CD4-positive, alpha-beta T cell (primary cell): ENCODE results near the gene USP25. TPM values are rescaled to one million over a fixed set of nuclear protein-coding genes. Genes with fewer than 3 reads are reported as not detected.
A peak's percentile ranks its signal among the peaks of the same experiment; 100 is the strongest.

Source experiments
- ATAC-seq: fragments of 200-7000 bp; cut with Tn5 transposase; one replicate; pipeline ENCODE4 v1.10.0; 2022; ENCODE audit warnings: mild to moderate bottlenecking; ENCODE audit not compliant: poor library complexity
- CTCF ChIA-PET: fragments of 350-600 bp; sonication (Branson Sonifier 250); formaldehyde crosslinking; loops from one replicate; lab custom pipeline; 2021; ENCODE audit warnings: antibody characterized with exemption, inconsistent platforms; lab: Charles Lee
- POLR2A ChIA-PET: fragments of 350-600 bp; sonication (Branson Sonifier 250); formaldehyde crosslinking; loops from one replicate; lab custom pipeline; 2021; ENCODE audit warnings: antibody characterized with exemption, inconsistent platforms; lab: Charles Lee
- DNase-seq, 14 experiments: peaks; one replicate each; pipeline ENCODE4 v3.0.0-alpha.2; 2013 to 2020; ENCODE audit warnings: mixed read lengths in 2 of 14
- H3K27ac ChIP-seq, 2 donors: one replicate each; pipeline versions ENCODE4 v1.5.1 to v1.7.0; 2013; ENCODE audit warnings: low read length in 2 of 2, low read depth in 1 of 2, mild to moderate bottlenecking in 1 of 2
- H3K27me3 ChIP-seq, 2 experiments: 1 replicate in 1 of 2; 2 replicates in 1 of 2; pipeline versions ENCODE4 v1.6.1 to v1.7.0; 2013; ENCODE audit warnings: low read length in 2 of 2, control low read depth in 1 of 2, mild to moderate bottlenecking in 1 of 2, moderate library complexity in 1 of 2; ENCODE audit not compliant: insufficient read depth in 2 of 2, control insufficient read depth in 1 of 2
- H3K36me3 ChIP-seq: one replicate; pipeline ENCODE4 v1.6.1; 2013; ENCODE audit warnings: low read length, control low read depth; ENCODE audit not compliant: insufficient read depth
- H3K4me1 ChIP-seq: one replicate; pipeline ENCODE4 v1.6.1; 2013; ENCODE audit warnings: low read length, control low read depth; ENCODE audit not compliant: insufficient read depth
- H3K4me3 ChIP-seq: one replicate; pipeline ENCODE4 v1.5.1; 2013; ENCODE audit warnings: mild to moderate bottlenecking, low read length, moderate library complexity
- H3K9me3 ChIP-seq, 2 experiments: 1 replicate in 1 of 2; 2 replicates in 1 of 2; pipeline versions ENCODE4 v1.6.1 to v1.7.0; 2013; ENCODE audit warnings: low read length in 2 of 2, mild to moderate bottlenecking in 2 of 2, control low read depth in 1 of 2, moderate library complexity in 1 of 2; ENCODE audit not compliant: control insufficient read depth in 1 of 2, insufficient read depth in 1 of 2
- H3K27ac Mint-ChIP-seq: one replicate; pipeline ENCODE4 v1.8.0; 2020; ENCODE audit warnings: mixed read lengths
- H3K27me3 Mint-ChIP-seq: one replicate; pipeline ENCODE4 v1.8.0; 2021; ENCODE audit warnings: mixed read lengths
- H3K36me3 Mint-ChIP-seq: one replicate; pipeline ENCODE4 v1.8.0; 2021; ENCODE audit warnings: low read depth, mixed read lengths
- H3K4me1 Mint-ChIP-seq: one replicate; pipeline ENCODE4 v1.8.0; 2021; ENCODE audit warnings: low read depth, mixed read lengths
- H3K4me3 Mint-ChIP-seq: one replicate; pipeline ENCODE4 v1.8.0; 2020; ENCODE audit warnings: mild to moderate bottlenecking, mixed read lengths
- H3K9me3 Mint-ChIP-seq: one replicate; pipeline ENCODE4 v1.8.0; 2020; ENCODE audit warnings: mixed read lengths
- intact Hi-C, 2 experiments: fragments of 100-400 bp; cut with DNase I in 1 of 2; cut with micrococcal nuclease in 1 of 2; formaldehyde crosslinking; loops; one replicate each; pipeline versions ENCODE4 v1.15.1 to v1.9.0; 2023 to 2025; cut with DNase I, micrococcal nuclease
- total RNA-seq, 174 experiments: library from RNA in 2 of 174; stranded (reverse) in 2 of 174; gene quantifications; one replicate each; pipeline ENCODE4 v1.2.3 and lab custom pipeline; 2021 to 2026
- TF ChIP-seq, protein P1 (sequence below): fragments of 200-600 bp; IDR thresholded peaks from one replicate; pipeline ENCODE4 v1.8.0; 2022; ENCODE audit warnings: antibody characterized with exemption, mild to moderate bottlenecking

Gene USP25
- total RNA-seq, 2 experiments from 2014 or later = 45.0 to 49.2 TPM

- no peaks in the 10 kb centered on the region for H3K9me3 ChIP-seq
- ATAC-seq (no peak), DNase-seq (no peak)
- Mint-ChIP-seq H3K9me3 (peaks cover 4% of the 10 kb centered on the region), H3K36me3 (peaks cover 62% of the 10 kb centered on the region), H3K4me3 (no peak overlapping the region), H3K4me1 (peaks cover 90% of the 10 kb centered on the region), H3K27ac (peak overlapping the region; percentile 49), H3K27me3 (no peaks in the 10 kb centered on the region)
- ChIA-PET CTCF (interaction anchor here (1.4 kb wide), 1 partner anchor 43 kb away, joined by 3 read pairs; no protein-coding TSS in a partner anchor), POLR2A (interaction anchor here (0.7 kb wide), 1 partner anchor 888 kb away, joined by 3 read pairs; no protein-coding TSS in a partner anchor)
- no peak overlapping the region for H3K27ac ChIP-seq
- H3K4me1 ChIP-seq = peaks cover 9% of the 10 kb centered on the region
- TF ChIP-seq, protein P1, sequence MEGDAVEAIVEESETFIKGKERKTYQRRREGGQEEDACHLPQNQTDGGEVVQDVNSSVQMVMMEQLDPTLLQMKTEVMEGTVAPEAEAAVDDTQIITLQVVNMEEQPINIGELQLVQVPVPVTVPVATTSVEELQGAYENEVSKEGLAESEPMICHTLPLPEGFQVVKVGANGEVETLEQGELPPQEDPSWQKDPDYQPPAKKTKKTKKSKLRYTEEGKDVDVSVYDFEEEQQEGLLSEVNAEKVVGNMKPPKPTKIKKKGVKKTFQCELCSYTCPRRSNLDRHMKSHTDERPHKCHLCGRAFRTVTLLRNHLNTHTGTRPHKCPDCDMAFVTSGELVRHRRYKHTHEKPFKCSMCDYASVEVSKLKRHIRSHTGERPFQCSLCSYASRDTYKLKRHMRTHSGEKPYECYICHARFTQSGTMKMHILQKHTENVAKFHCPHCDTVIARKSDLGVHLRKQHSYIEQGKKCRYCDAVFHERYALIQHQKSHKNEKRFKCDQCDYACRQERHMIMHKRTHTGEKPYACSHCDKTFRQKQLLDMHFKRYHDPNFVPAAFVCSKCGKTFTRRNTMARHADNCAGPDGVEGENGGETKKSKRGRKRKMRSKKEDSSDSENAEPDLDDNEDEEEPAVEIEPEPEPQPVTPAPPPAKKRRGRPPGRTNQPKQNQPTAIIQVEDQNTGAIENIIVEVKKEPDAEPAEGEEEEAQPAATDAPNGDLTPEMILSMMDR = no peak
- H3K27me3 ChIP-seq = no peaks in the 10 kb centered on the region
- intact Hi-C loops = no loop called here
- no peak overlapping the region for H3K4me3 ChIP-seq
- peaks cover 3% of the 10 kb centered on the region for H3K36me3 ChIP-seq
Measured at GRCh38 chr21:15759469-15759868, 29.7 kb downstream of the USP25 start.

GRCh38 chr21:15761507-15762100 lies 31.8 kb downstream of the USP25 start:
- ATAC-seq = no peak
- Mint-ChIP-seq H3K27ac (no peak overlapping the region), H3K9me3 (peaks cover 4% of the 10 kb centered on the region), H3K36me3 (peaks cover 74% of the 10 kb centered on the region), H3K4me3 (no peak overlapping the region), H3K27me3 (no peaks in the 10 kb centered on the region), H3K4me1 (peaks cover 83% of the 10 kb centered on the region)
- Histone ChIP-seq H3K4me3 (no peak overlapping the region), H3K36me3 (peaks cover 3% of the 10 kb centered on the region), H3K27ac (no peak overlapping the region), H3K9me3 (no peaks in the 10 kb centered on the region), H3K27me3 (no peaks in the 10 kb centered on the region), H3K4me1 (peaks cover 6% of the 10 kb centered on the region)
- CTCF ChIA-PET = no interaction called here
- POLR2A ChIA-PET = no interaction called here
- TF ChIP-seq, protein P1 = no peak
- DNase-seq = no peak
- intact Hi-C loops = no loop called here

GRCh38 chr21:15763359-15763758 lies 33.6 kb downstream of the USP25 start:
- POLR2A ChIA-PET = interaction anchor here (1.5 kb wide), 1 partner anchor 21 kb away, joined by 3 read pairs; no protein-coding TSS in a partner anchor
- intact Hi-C loops = no loop called here

More at GRCh38 chr21:15763359-15763758, 33.6 kb downstream of the USP25 start:
- H3K9me3 ChIP-seq = no peaks in the 10 kb centered on the region
- ATAC-seq = no peak
- Mint-ChIP-seq H3K4me1 (peaks cover 78% of the 10 kb centered on the region), H3K9me3 (no peaks in the 10 kb centered on the region), H3K36me3 (peaks cover 75% of the 10 kb centered on the region), H3K27ac (peak overlapping the region; percentile 30), H3K4me3 (no peak overlapping the region), H3K27me3 (no peaks in the 10 kb centered on the region)
- CTCF ChIA-PET = interaction anchor here (1.1 kb wide), 1 partner anchor 15 kb away, joined by 5 read pairs; no protein-coding TSS in a partner anchor
- H3K27me3 ChIP-seq = no peaks in the 10 kb centered on the region
- no peak overlapping the region for H3K27ac ChIP-seq
- TF ChIP-seq, protein P1 = no peak
- H3K4me1 ChIP-seq = peaks cover 6% of the 10 kb centered on the region
- no peak for DNase-seq
- no peak overlapping the region for H3K4me3 ChIP-seq
- H3K36me3 ChIP-seq = peaks cover 14% of the 10 kb centered on the region
